Fibroblast of skin of left quadriceps (primary cell): ENCODE data around the gene RPRM.
"Not testable (repeated sequence)": the region's sequence is repeated elsewhere in the genome, so short reads cannot be mapped to it uniquely, and the experiment has no call there.

Experiments
- DNase-seq, 2 experiments: peaks; one replicate each; pipeline ENCODE4 v3.0.0-alpha.2; 2013; ENCODE audit warnings: low read depth in 2 of 2

Gene RPRM

DNA sequence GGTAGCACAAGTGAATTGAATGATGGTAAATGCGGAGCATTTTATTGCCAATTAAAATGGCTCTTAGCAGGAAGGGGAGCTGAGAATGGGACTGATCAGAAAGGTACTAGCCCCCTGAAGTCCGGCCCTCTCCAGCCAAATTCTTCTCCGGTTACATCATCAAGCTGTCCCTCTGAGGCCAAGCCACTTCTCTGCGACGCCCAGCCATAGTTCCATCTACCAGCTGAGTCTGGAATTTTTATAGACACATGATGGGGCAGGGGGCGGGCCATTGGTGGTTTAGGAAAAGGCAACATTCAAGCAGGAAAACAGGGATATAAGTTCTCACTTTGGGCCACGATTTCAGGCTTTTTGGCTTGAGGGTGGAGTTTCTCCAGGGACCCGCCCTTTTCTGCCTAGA is 22.7 kb downstream of the RPRM start:
- no peak for DNase-seq

DNA sequence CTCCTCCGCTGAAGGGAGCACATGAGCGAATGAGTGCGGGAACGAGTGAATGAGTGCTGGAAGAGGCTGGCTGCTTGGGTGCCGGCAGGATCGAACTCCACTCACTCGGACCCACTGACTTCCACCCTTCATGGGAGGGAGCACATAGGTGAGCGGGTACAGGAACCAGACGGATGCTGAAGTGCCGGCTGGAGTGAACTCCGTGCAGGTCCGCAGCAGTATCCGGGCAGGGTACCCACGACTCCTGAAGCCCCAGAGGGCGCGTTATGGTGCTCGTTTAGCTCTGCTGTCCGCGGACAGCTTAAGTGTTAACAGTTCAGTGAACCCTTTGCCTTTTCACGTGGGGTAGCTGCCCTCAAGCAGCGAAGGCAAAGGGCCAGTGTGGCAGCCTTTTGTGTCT is 23.2 kb downstream of the RPRM start:
- no peak for DNase-seq

DNA sequence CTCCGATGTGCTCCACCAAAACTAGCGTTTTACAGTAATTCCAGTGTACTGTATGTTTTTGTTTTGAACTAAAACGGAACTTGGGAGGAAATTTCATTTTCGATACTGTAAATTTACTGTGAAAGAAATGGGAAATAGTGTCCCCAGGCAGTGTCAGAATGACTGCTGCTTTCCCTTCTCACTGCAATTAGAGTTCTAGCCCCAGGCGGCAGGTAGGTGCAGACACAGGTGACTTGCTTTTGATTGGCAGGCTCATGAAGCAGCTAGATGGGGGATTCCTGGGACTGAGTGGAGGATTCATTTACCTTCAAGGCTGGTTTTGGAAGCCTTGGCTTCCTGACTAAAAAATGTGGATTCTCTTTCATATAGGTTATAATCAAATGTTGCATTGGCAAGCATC is 27.0 kb downstream of the RPRM start:
- DNase-seq: no peak

DNA sequence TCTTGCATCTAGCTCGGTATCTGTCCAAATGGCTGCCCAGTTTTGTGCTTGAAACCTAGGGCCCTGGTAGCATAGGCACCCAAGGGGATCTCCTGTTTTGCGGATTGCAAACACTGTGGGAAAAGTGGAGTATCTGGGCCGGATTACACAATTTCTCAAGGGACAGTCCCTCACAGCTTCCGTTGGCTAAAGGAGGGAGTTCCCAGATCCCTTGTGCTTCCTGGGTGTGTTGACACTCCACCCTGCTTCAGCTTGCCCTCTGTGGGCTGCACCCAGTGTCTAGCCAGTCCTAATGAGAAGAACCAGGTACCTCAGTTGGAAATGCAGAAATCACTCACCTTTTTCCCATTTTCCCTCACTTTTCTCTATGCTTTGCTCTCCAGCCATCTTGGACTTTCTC is 35.5 kb downstream of the RPRM start:
- no peak for DNase-seq

DNA sequence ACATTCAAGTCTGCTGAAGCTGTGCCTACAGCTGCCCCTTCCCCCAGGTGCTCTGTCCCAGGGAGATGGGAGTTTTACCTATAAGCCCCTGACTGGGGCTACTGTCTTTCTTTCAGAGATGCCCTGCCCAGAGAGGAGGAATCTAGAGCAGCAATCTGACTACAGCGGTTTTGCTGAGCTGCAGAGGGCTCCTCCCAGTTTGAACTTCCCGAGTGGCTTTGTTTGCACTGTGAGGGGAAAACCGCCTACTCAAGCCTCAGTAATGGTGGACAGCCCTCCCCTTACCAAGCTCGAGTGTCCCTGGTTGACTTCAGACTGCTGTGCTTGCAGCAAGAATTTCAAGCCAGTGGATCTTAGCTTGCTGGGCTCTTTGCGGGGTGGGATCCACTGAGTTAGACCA is 35.9 kb downstream of the RPRM start:
- not testable (repeated sequence) for DNase-seq

DNA sequence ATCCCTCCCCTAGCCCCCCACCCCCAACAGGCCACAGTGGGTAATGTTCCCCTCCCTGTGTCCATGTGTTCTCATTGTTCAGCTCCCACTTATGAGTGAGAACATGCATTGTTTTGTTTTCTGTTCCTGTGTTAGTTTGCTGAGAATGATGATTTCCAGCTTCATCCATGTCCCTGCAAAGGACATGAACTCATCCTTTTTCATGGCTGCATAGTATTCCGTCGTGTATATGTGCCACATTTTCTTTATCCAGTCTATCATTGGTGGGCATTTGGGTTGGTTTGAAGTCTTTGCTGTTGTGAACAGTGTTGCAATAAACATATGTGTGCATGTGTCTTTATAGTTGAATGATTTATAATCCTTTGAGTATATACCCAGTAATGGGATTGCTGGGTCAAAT is 38.5 kb downstream of the RPRM start:
- DNase-seq: not testable (repeated sequence)

DNA sequence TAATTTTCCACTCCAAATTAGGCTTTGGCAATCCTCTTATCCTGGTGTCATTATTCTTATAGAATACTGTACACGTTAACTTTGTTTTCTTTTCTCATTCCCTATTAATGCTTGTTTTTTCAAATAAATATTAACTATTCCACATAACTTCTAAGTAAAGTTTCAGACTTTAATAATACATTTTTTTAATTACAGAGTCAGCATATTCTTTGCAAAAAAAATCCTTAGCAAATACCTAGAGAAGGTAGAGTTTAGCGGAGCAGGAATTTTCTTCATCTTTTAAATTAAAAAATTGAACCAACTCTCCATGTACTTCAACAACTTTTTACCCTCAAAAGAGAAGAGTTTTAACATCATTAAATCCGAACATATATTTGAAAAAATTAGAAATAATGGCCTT is 45.2 kb downstream of the RPRM start:
- no peak for DNase-seq

DNA sequence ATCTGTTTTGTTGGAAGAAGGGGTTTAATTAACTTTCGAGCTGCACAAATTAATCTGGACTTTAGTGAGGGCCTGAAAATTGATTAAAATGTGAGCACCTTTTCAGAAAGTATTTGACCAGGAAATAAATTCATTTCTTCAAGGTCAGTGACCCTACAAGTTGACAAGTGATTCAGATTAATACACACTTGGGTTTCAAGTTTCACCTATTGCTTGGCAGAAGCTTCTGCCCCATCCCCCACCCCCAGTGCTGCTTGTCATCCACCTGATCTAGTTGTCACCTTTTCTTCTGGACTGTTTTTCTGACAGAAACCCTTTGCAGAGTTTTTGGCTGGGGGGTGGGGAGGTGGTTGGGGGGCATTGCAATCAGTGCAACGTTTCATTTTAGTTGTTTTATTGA is 46.2 kb downstream of the RPRM start:
- DNase-seq: no peak

DNA sequence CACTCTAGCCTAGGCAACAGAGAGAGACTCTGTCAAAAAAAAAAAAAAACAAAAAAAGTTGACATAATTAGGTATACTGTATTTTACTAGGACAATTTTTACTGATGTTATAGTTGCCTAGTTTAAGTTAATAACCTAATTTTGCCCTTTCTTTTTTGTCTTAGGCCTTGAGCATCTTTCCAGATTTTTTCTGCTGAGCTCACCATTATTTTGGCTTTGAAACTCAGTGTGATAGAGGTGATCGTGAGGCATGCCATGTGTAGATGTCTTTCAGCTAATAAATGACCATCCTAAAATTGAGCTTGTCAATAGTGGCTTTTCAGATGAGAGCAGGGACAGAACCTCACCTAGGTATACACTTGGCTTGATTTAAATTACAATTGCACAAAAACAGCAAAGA is 47.4 kb downstream of the RPRM start:
- no peak for DNase-seq
